Measurements from ENCODE around the gene BCL2L14. TPM values are rescaled to one million over a fixed set of nuclear protein-coding genes. Genes with fewer than 3 reads are reported as not detected.

BCL2L14 gene
- total and polyA plus RNA-seq, 2 of the 13 experiments (the other 11 are each of a cell fraction or from before 2014, with no cell fraction given): 0.11 TPM; not detected in 1

- 0 out of 2 replicates have a peak, but pooled peaks have one; percentile 22 for TF ChIP-seq IKZF5 (CRISPR knock-in tag; IDR thresholded peaks at IDR 0.05)
- TF ChIP-seq NR2F1 (CRISPR knock-in tag; IDR thresholded peaks at IDR 0.05): 0 out of 4 replicates have a peak, but pooled peaks of 1 of the 2 experiments have one; percentile 22
- TF ChIP-seq ZNF382 (CRISPR knock-in tag; IDR thresholded peaks at IDR 0.05; ENCODE audit: borderline replicate concordance): no peak
- no peak for TF ChIP-seq RFXANK (CRISPR knock-in tag; IDR thresholded peaks at IDR 0.05)
- no peak for TF ChIP-seq KDM5B (CRISPR knock-in tag; IDR thresholded peaks at IDR 0.05; ENCODE audit: borderline replicate concordance)
- no peak for TF ChIP-seq ZGPAT (CRISPR knock-in tag; IDR thresholded peaks at IDR 0.05)
- peak; percentile 66; the same call in 1 of the 2 replicates for TF ChIP-seq ZNF670 (CRISPR knock-in tag; IDR thresholded peaks at IDR 0.05; ENCODE audit: borderline replicate concordance)
- 0 out of 2 replicates have a peak, but pooled peaks have one; percentile 28 for TF ChIP-seq PAXIP1 (CRISPR knock-in tag; conservative IDR thresholded peaks at IDR 0.05)
- TF ChIP-seq SRSF4 (IDR thresholded peaks at IDR 0.05; ENCODE audit: low read depth, low read length, poor library complexity, severe bottlenecking): no peak
- peak; percentile 71; the same call in 1 of the 2 replicates for TF ChIP-seq ZNF556 (CRISPR knock-in tag; IDR thresholded peaks at IDR 0.05; ENCODE audit: borderline replicate concordance)
- no peak for TF ChIP-seq MIER2 (CRISPR knock-in tag; IDR thresholded peaks at IDR 0.05)
- no peak for TF ChIP-seq MEIS2 (CRISPR knock-in tag; IDR thresholded peaks at IDR 0.05)
- no peak for TF ChIP-seq ZBTB21 (CRISPR knock-in tag; IDR thresholded peaks at IDR 0.05)
- TF ChIP-seq TARDBP (CRISPR knock-in tag; IDR thresholded peaks at IDR 0.05): 0 out of 2 replicates have a peak, but pooled peaks have one; percentile 23
- TF ChIP-seq, protein P1, sequence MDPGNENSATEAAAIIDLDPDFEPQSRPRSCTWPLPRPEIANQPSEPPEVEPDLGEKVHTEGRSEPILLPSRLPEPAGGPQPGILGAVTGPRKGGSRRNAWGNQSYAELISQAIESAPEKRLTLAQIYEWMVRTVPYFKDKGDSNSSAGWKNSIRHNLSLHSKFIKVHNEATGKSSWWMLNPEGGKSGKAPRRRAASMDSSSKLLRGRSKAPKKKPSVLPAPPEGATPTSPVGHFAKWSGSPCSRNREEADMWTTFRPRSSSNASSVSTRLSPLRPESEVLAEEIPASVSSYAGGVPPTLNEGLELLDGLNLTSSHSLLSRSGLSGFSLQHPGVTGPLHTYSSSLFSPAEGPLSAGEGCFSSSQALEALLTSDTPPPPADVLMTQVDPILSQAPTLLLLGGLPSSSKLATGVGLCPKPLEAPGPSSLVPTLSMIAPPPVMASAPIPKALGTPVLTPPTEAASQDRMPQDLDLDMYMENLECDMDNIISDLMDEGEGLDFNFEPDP (CRISPR knock-in tag; conservative IDR thresholded peaks at IDR 0.05): no peak
- no peak for TF ChIP-seq ZKSCAN8 (CRISPR knock-in tag; IDR thresholded peaks at IDR 0.05; ENCODE audit: borderline replicate concordance)
- TF ChIP-seq HIC2 (CRISPR knock-in tag; IDR thresholded peaks at IDR 0.05; ENCODE audit: low read depth): peak; percentile 50; the same call in 1 of the 2 replicates
- TF ChIP-seq, protein P2, sequence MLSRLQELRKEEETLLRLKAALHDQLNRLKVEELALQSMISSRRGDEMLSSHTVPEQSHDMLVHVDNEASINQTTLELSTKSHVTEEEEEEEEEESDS (CRISPR knock-in tag; IDR thresholded peaks at IDR 0.05; ENCODE audit: borderline replicate concordance): no peak
- no peak; the same call in 1 of the 2 replicates for TF ChIP-seq ZNF331 (CRISPR knock-in tag; IDR thresholded peaks at IDR 0.05)
These were observed 11.2 kb downstream of the BCL2L14 start (continued) for GRCh38 chr12:12081836-12082497.
